ENCODE results near the gene AQP1.

Gene AQP1

DNA sequence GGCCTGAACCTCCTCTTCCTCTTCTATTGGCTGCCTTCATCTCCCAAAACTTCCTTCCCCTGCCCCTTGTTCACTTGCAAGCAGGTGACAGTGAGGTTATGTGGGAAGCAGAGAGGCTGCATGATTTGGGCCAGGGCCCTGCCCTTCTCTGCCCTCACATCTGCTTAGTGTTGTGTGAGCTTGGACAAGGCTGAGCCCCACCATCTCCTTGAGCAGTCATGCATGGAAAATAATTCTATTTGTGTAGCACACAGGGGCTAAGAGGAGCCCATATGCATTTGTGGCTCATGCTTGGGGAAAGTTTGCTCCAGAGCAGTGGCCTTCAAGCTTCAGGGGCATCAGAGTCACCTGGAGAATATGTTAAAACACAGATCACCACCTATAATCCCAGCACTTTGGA, 26.8 kb upstream of the AQP1 start:
- TF ChIP-seq ZFX (IDR thresholded peaks at IDR 0.05), result no peak
- TF ChIP-seq, protein P1, sequence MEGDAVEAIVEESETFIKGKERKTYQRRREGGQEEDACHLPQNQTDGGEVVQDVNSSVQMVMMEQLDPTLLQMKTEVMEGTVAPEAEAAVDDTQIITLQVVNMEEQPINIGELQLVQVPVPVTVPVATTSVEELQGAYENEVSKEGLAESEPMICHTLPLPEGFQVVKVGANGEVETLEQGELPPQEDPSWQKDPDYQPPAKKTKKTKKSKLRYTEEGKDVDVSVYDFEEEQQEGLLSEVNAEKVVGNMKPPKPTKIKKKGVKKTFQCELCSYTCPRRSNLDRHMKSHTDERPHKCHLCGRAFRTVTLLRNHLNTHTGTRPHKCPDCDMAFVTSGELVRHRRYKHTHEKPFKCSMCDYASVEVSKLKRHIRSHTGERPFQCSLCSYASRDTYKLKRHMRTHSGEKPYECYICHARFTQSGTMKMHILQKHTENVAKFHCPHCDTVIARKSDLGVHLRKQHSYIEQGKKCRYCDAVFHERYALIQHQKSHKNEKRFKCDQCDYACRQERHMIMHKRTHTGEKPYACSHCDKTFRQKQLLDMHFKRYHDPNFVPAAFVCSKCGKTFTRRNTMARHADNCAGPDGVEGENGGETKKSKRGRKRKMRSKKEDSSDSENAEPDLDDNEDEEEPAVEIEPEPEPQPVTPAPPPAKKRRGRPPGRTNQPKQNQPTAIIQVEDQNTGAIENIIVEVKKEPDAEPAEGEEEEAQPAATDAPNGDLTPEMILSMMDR (conservative IDR thresholded peaks at IDR 0.05), result no peak
- H3K27ac ChIP-seq, result no peak overlapping the region

DNA sequence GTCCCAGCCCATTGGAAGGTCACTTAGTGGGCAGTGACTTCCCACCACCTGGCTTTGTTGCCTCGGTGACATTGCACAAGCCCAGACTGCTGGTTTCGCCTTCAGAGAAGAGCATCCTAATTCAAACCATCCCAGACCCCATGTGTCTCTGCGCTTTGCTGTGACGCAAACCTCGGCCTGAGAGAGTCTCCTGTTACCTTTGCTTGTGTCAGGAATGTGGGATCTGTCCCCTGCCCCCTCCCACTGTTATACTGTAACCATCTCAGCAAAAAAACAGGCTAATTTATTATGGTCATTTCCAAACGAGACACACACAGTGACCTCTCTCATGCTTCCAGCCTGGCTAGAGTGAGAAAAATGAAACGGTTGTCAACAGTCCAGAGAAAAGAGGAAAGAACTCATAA, 25.0 kb upstream of the AQP1 start:
- TF ChIP-seq, protein P1 (conservative IDR thresholded peaks at IDR 0.05), result no peak
- TF ChIP-seq ZFX (IDR thresholded peaks at IDR 0.05), result no peak
- H3K27ac ChIP-seq, result no peak overlapping the region

DNA sequence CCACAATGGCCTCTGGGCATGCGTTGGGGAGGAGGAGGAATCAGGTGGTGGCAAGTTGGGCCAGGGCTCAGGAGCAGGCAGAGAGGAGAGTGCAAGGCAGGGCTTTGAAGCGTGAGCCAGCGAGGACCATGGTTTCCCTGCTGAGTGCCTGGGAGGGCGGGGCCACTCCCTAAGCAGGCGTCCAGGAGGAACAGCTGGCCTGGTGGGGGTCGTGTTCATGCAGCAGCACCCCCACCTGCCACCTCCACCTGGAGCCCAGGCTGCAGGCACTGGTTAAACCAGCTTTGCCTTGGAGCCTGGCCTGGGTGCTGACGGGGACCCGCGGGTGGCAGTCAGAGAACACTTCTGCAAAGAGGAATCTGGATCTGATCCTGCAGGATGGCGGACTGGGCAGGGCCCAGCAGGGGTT, 24.2 kb upstream of the AQP1 start:
- no peak overlapping the region for H3K27ac ChIP-seq
- TF ChIP-seq, protein P1 (conservative IDR thresholded peaks at IDR 0.05), result no peak
- no peak for TF ChIP-seq ZFX (IDR thresholded peaks at IDR 0.05)

DNA sequence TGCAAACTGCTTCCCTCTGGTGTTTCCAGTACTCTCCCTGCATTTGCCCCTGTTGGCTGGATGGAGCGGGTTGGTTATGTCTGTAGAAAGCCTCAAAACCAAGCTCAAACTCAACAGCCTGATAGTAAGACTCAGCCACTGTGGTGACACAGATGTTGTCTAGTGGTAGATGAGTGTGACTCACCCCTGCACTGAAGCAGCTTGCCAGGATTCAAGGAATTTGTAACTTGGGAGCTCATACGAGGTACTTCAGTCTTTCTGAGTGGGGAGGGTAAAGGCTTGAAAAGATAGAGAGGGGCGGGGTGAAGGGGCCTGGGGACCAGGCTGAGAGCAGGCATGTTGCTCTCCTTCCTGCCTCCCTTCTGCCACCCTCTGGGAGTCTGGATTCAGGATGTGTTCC, 22.9 kb upstream of the AQP1 start:
- no peak overlapping the region for H3K27ac ChIP-seq
- TF ChIP-seq, protein P1 (conservative IDR thresholded peaks at IDR 0.05), result no peak
- TF ChIP-seq ZFX (IDR thresholded peaks at IDR 0.05), result no peak

DNA sequence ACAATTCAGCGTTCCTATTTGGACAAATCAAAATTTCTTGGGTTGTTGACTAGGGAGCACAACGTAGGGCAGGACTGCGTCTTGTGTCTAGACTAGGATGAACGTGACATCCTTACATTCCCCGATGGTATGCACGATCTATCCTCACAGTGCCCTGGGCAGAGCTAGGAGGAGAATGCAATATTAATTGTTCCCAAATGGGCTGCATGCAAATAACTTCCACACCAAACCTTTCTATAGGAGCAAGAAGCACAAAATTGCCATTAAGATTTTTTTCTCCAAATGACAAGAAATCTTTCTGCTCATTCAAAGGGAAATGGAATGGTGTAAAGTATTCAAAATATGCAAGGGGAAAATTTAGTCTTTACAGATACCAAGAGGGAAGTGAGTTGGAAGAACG, 21.4 kb upstream of the AQP1 start:
- TF ChIP-seq, protein P1 (conservative IDR thresholded peaks at IDR 0.05), result no peak
- TF ChIP-seq ZFX (IDR thresholded peaks at IDR 0.05), result no peak

DNA sequence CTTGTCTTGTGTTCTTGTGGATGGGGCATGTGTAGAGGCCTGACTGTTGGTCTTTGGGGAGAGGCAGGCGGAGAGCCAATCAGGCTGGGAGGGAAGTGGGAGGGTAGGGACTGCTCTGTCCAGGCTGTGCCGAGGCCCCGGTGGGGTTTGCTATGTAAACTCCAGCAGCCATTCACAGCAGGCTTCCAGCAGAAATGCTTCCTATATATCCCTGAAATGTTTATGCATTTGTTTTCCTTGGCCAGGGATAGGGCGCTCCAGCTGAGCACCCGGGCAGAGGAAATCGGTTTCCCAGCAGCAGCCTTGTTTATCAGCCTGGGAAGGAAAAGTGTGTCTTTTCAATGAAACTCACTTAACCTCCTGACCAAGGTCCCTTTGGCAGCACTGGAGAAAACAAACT, 18.3 kb upstream of the AQP1 start:
- no peak for TF ChIP-seq ZFX (IDR thresholded peaks at IDR 0.05)
- TF ChIP-seq, protein P1 (conservative IDR thresholded peaks at IDR 0.05), result no peak
- H3K27ac ChIP-seq, result no peak overlapping the region

More for the DNA sequence above, 21.4 kb upstream of the AQP1 start:
- H3K27ac ChIP-seq, result no peak overlapping the region

DNA sequence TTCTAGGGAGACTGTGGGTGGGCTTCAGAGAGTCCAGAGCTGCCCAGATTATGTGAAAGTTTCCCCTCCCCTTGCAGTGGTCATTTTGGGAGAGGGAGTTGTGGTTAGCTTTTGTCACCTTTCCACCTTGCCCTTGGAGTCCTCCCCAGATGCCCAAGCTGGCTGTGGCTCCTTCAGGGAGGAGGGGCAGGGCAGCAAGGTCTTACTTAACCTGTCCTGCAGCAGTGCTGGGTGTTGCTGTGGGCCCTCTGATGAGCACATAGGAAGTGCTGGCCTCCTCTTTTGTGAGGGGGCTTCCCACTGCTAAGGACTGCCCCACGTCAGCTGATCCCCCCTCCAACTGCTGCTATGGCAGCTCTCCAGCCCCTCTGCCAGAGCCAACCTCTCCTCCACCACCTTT, 17.6 kb upstream of the AQP1 start:
- no peak overlapping the region for H3K27ac ChIP-seq
- no peak for TF ChIP-seq ZFX (IDR thresholded peaks at IDR 0.05)
- TF ChIP-seq, protein P1 (conservative IDR thresholded peaks at IDR 0.05), result no peak

All from C4-2B (cell line).